Endothelial cell (in vitro differentiated cells): ENCODE data around the gene EXOSC6. TPM values are rescaled to one million over a fixed set of nuclear protein-coding genes. Genes with fewer than 3 reads are reported as not detected.
"Not testable (repeated sequence)": the region's sequence is repeated elsewhere in the genome, so short reads cannot be mapped to it uniquely, and the experiment has no call there.

Source experiments
- DNase-seq: peaks from one replicate; pipeline ENCODE4 v3.0.0; 2021; ENCODE audit warnings: low spot score
- H3K27ac Mint-ChIP-seq: one replicate; pipeline ENCODE4 v1.8.0; 2021; ENCODE audit warnings: mixed read lengths, inconsistent platforms; ENCODE audit not compliant: unreplicated experiment
- H3K27me3 Mint-ChIP-seq: one replicate; pipeline ENCODE4 v1.8.0; 2021; ENCODE audit warnings: mild to moderate bottlenecking, moderate library complexity, mixed read lengths, inconsistent platforms; ENCODE audit not compliant: unreplicated experiment
- H3K36me3 Mint-ChIP-seq: one replicate; pipeline ENCODE4 v1.8.0; 2021; ENCODE audit warnings: mild to moderate bottlenecking, low read depth, mixed read lengths, inconsistent platforms; ENCODE audit not compliant: unreplicated experiment
- H3K4me1 Mint-ChIP-seq: one replicate; pipeline ENCODE4 v1.8.0; 2021; ENCODE audit warnings: mild to moderate bottlenecking, mixed read lengths, inconsistent platforms; ENCODE audit not compliant: unreplicated experiment
- H3K4me3 Mint-ChIP-seq: one replicate; pipeline ENCODE4 v1.8.0; 2021; ENCODE audit warnings: mild to moderate bottlenecking, mixed read lengths, inconsistent platforms; ENCODE audit not compliant: unreplicated experiment
- H3K9me3 Mint-ChIP-seq: one replicate; pipeline ENCODE4 v1.8.0; 2021; ENCODE audit warnings: mixed read lengths, inconsistent platforms; ENCODE audit not compliant: unreplicated experiment
- total RNA-seq: library from RNA; stranded (reverse); fragmentation: NEBNext Ultra II Directional; extraction: Animal tissue kit (Norgen Biotek cat#: 25700); gene quantifications from one replicate; pipeline ENCODE4 v1.2.1, GENCODE V29; 2021; ENCODE audit not compliant: unreplicated experiment

EXOSC6 gene
- total RNA-seq, 1 donor from 2014 or later = 25.1 TPM

- not testable (repeated sequence) for H3K27ac Mint-ChIP-seq, H3K9me3 Mint-ChIP-seq, H3K27me3 Mint-ChIP-seq, H3K4me3 Mint-ChIP-seq, H3K36me3 Mint-ChIP-seq, DNase-seq
- H3K4me1 Mint-ChIP-seq = peaks cover 14% of the 10 kb centered on the region
These were observed 25.7 kb downstream of the EXOSC6 start for GRCh38 chr16:70226024-70226423.

- not testable (repeated sequence) for H3K27me3 Mint-ChIP-seq, H3K9me3 Mint-ChIP-seq, DNase-seq, H3K27ac Mint-ChIP-seq, H3K4me3 Mint-ChIP-seq, H3K36me3 Mint-ChIP-seq
- H3K4me1 Mint-ChIP-seq = peaks cover 14% of the 10 kb centered on the region
These were observed 26.3 kb downstream of the EXOSC6 start for GRCh38 chr16:70225430-70225829.

- not testable (repeated sequence) for H3K4me3 Mint-ChIP-seq, H3K36me3 Mint-ChIP-seq, H3K27me3 Mint-ChIP-seq, DNase-seq, H3K27ac Mint-ChIP-seq, H3K9me3 Mint-ChIP-seq
- H3K4me1 Mint-ChIP-seq = peaks cover 14% of the 10 kb centered on the region
These were observed 27.1 kb downstream of the EXOSC6 start for GRCh38 chr16:70224645-70225044.

GRCh38 chr16:70223971-70224513 lies 27.7 kb downstream of the EXOSC6 start:
- Mint-ChIP-seq H3K27ac (peak overlapping the region; percentile 86), H3K4me1 (peaks cover 14% of the 10 kb centered on the region)
- H3K27me3 Mint-ChIP-seq, H3K4me3 Mint-ChIP-seq, H3K9me3 Mint-ChIP-seq, DNase-seq, H3K36me3 Mint-ChIP-seq: not testable (repeated sequence)

- not testable (repeated sequence) for H3K9me3 Mint-ChIP-seq, H3K27me3 Mint-ChIP-seq, H3K36me3 Mint-ChIP-seq, DNase-seq, H3K4me3 Mint-ChIP-seq
- Mint-ChIP-seq H3K27ac (peak overlapping the region; percentile 86), H3K4me1 (peaks cover 14% of the 10 kb centered on the region)
These were observed 28.5 kb downstream of the EXOSC6 start for GRCh38 chr16:70223216-70223615.

- H3K27me3 Mint-ChIP-seq, H3K9me3 Mint-ChIP-seq, DNase-seq, H3K4me3 Mint-ChIP-seq, H3K27ac Mint-ChIP-seq, H3K36me3 Mint-ChIP-seq: not testable (repeated sequence)
- H3K4me1 Mint-ChIP-seq = peaks cover 14% of the 10 kb centered on the region
These were observed 29.2 kb downstream of the EXOSC6 start for GRCh38 chr16:70222574-70222973.

GRCh38 chr16:70218586-70218985 lies 33.2 kb downstream of the EXOSC6 start:
- H3K27me3 Mint-ChIP-seq, H3K4me1 Mint-ChIP-seq, H3K4me3 Mint-ChIP-seq, H3K27ac Mint-ChIP-seq, DNase-seq, H3K9me3 Mint-ChIP-seq, H3K36me3 Mint-ChIP-seq: not testable (repeated sequence)

GRCh38 chr16:70206382-70206781 lies 45.4 kb downstream of the EXOSC6 start:
- not testable (repeated sequence) for H3K9me3 Mint-ChIP-seq, H3K4me1 Mint-ChIP-seq, DNase-seq, H3K27ac Mint-ChIP-seq, H3K27me3 Mint-ChIP-seq
- Mint-ChIP-seq H3K36me3 (peaks cover 16% of the 10 kb centered on the region), H3K4me3 (peak overlapping the region; percentile 68)

- H3K36me3 Mint-ChIP-seq = peaks cover 16% of the 10 kb centered on the region
- H3K27me3 Mint-ChIP-seq, DNase-seq, H3K9me3 Mint-ChIP-seq, H3K27ac Mint-ChIP-seq, H3K4me1 Mint-ChIP-seq, H3K4me3 Mint-ChIP-seq: not testable (repeated sequence)
These were observed 46.9 kb downstream of the EXOSC6 start for GRCh38 chr16:70204668-70205405.

GRCh38 chr16:70204010-70204409 lies 47.7 kb downstream of the EXOSC6 start:
- H3K4me1 Mint-ChIP-seq, DNase-seq, H3K27ac Mint-ChIP-seq, H3K9me3 Mint-ChIP-seq, H3K4me3 Mint-ChIP-seq, H3K27me3 Mint-ChIP-seq: not testable (repeated sequence)
- H3K36me3 Mint-ChIP-seq = peaks cover 16% of the 10 kb centered on the region

GRCh38 chr16:70203508-70203907 lies 48.2 kb downstream of the EXOSC6 start:
- H3K9me3 Mint-ChIP-seq, H3K27me3 Mint-ChIP-seq, H3K4me3 Mint-ChIP-seq, DNase-seq, H3K27ac Mint-ChIP-seq, H3K4me1 Mint-ChIP-seq: not testable (repeated sequence)
- H3K36me3 Mint-ChIP-seq = peaks cover 16% of the 10 kb centered on the region

GRCh38 chr16:70200063-70200462 lies 51.7 kb downstream of the EXOSC6 start:
- H3K4me3 Mint-ChIP-seq, H3K4me1 Mint-ChIP-seq, H3K9me3 Mint-ChIP-seq, H3K27me3 Mint-ChIP-seq, H3K27ac Mint-ChIP-seq, H3K36me3 Mint-ChIP-seq, DNase-seq: not testable (repeated sequence)
